ENCODE results near the gene GFPT2.

Gene GFPT2

DNA sequence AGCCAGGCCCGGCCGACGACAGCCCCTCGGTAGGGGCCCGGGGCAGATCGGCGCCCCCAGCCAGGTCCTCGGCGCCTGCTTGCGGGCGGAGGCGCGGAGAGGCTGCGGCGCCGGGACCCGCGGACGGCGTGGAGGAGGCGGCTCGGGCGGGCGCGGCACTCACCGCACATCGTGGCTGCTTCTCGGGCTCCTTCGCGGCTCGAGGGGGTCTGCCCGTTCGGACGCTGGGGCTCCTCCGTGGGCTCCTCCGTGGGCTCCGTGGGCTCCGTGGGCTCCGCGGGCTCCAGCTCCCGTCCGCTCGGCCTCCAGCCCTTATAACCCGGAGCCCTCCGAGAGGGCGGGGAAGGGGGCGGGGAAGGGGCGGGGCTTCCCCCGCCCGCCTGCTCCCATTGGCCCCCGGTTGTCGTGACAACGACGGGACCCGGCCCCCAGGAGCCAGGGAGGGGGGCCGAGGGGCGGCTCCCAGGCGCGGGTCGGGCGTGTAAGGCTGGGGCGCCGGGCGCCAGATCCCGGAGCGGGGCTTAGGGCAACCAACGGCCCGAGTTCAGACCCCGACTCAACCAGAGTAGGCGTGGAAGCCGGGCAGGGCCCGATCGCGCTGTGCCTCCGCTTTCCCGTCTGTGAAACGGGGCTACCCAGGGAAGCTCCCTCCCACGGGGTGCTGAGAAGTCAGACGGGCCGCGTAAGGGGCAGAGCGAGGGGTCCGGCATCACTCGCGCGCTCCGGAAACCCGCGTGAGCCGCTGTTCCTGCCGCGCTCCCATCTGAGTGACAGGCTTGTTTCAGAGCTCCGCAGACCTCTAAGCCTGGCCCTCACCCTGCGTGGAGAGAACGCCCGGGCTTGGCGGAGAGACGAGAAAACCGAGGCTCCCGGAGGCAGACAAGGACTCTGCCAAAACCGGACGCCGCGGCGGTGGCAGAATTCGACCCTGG, at the start of gene GFPT2:
TSS of gene GFPT2 (minus strand) at position 289 of the 932 bp plus-strand sequence. CDS start at position 170, 119 bp downstream.
- no peak for DNase-seq

DNA sequence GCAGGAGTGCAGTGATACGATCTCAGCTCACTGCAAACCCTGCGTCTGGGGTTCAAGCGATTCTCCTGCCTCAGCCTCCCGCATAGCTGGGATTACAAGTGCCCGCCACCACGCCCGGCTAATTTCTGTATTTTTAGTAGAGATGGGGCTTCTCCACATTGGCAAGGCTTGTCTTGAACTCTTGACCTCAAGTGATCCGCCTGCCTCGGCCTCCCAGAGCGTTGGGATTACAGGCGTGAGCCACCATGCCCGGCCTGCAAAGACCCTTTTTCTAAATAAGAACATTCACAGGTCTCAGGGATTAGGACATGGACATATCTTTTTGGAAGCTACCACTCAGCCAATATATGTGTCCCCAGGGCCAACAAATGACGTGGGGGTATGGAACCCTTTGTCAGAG, 49.6 kb upstream of the GFPT2 start:
- no peak for DNase-seq

GRCh38 chr5:180401229-180401907, 48.2 kb upstream of the GFPT2 start:
- DNase-seq: no peak

GRCh38 chr5:180400416-180400815, 47.3 kb upstream of the GFPT2 start:
- no peak for DNase-seq

- no peak for DNase-seq
Measured at GRCh38 chr5:180399401-180400215, 46.5 kb upstream of the GFPT2 start.

DNA sequence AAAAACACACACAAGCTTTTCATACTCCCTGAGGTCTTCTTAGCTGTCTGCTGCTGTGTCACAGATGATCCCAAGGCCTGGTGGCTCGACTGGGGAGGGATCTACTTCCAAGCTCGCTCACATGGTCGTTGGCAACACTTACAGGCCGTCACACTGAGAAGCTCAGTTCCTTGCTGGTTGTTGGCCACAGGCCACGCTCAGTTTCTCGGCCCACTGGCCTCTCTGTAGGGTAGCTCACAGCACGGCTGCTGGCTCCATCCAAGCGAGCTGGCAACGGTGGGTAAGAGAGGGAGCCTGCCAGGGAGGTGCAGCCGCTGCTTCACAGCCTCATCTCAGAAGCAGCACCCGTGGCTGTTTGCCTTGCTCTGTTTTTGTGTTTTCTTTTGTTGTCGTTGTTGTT, 43.8 kb upstream of the GFPT2 start:
- DNase-seq: no peak

- DNase-seq: no peak
Measured at GRCh38 chr5:180395540-180396274, 42.6 kb upstream of the GFPT2 start.

DNA sequence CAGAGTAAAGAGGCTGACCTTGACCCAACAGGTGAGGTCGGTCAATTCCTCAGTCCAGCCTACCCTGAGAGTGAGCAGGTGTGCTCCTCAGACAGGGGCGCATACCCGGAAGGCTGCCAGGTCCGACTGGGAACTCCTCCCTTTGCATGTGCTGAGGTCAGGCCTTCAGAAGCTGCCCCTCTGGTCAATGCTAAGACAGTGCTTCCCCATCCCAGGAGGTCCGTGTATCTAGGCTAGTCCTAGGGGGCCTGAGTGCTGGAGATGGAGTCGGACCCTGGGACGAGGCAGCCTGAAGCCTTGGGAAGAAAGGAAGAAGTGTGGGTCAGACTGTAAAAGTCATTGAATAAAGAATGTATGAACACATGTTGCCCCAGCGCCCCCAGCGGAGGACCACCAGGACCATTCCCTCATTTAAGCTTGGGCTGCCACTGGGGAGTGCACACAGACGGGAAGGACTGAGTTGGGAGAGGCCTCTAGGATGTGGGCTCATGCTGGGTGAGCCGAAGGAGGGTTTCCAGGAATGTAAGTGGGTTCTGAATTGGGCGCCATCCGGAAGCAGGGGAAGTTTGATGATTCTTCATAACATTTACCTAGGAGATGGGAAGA, 41.0 kb upstream of the GFPT2 start:
- no peak for DNase-seq

GRCh38 chr5:180391276-180391675, 38.1 kb upstream of the GFPT2 start:
- DNase-seq: no peak

- DNase-seq: no peak
Measured at GRCh38 chr5:180390441-180391190, 37.5 kb upstream of the GFPT2 start.

- no peak for DNase-seq
Measured at GRCh38 chr5:180389252-180390101, 36.3 kb upstream of the GFPT2 start.

GRCh38 chr5:180387798-180388197, 34.7 kb upstream of the GFPT2 start:
- no peak for DNase-seq

GRCh38 chr5:180382926-180383325, 29.8 kb upstream of the GFPT2 start:
- no peak for DNase-seq

DNA sequence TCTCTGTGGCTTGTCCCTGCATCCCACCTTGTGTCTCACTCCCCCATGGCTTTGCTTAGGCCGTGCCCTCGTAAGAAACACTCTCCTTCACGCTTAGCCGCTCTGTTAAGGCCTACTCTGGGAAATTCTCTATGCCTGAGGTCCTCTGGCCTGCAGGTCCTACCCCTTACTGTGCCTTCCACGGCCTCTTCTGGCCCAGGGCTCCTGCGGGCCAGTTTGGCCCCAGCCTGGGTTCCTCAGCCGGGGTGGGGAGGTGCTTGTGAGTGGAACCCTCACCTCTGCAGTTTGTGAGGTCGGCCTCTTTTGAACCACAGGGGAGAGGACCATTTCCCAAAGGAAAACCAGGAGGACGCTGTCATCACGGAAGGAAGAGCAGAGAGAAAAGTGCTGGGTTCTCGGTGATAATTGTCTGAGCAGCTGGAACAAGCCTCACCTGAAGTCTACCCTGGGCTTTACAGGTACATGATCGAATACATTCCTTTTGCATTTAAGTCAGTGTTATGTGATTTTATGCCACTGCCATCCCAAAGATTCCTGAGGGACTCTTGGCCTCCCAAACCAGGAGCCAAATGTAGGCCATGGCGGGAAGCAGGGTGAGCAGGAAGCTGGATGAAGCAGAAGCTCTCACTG, 28.8 kb upstream of the GFPT2 start:
- DNase-seq: no peak

DNA sequence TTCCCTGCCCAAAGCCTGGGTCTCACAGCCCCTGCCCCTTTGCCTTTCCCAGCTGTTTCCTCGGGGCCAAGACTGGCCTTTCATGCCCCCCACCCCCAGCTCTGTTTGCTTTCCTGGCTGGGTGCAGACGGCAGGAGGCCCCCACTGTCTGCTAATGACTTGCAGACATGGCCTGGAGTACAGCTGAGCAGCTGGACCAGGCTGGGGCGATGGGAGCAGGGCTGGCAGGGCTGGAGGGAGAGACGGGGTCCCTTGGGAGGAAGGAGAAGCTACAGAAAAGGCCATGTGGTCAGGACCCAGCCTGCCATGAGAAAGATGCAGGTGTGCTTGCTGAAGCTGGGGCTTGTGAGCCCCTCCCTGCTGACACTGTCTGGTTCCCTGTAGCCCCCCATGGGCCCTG, 28.3 kb upstream of the GFPT2 start:
- no peak for DNase-seq

DNA sequence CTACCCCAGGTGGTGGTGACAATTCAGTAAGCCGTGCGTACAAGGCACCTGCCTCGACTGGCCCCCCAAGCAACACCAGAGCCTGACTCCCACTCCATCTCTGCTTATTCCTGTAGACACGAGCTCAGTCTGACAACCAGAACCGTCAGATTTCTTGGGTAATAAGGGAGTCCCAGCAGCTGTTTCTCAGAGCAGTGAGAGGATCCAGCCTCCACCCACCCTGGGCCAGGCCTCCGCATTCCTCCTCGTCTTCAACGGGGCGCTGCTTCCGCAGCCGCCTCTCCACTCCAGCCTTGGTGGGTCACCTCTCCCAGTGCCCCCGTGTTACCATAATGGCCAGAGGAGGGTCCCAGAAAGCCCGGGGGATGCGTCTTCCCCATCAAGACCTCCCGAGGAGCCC, 27.7 kb upstream of the GFPT2 start:
- no peak for DNase-seq

GRCh38 chr5:180380441-180380840, 27.3 kb upstream of the GFPT2 start:
- no peak for DNase-seq

- no peak for DNase-seq
Measured at GRCh38 chr5:180379355-180380070, 26.4 kb upstream of the GFPT2 start.
